SK-N-SH (cell line): ENCODE data around the gene NHLRC3.

Experiments
- CTCF ChIP-seq: fragments of 200-600 bp; sonication (generic); IDR thresholded peaks from 2 replicates; pipeline ENCODE4 v1.6.1; 2017; ENCODE audit warnings: antibody characterized with exemption, mild to moderate bottlenecking, moderate library complexity
- FOSL2 ChIP-seq: IDR thresholded peaks from 2 replicates; pipeline ENCODE4 v1.4.0; 2012; ENCODE audit warnings: low read depth, mild to moderate bottlenecking, moderate library complexity, borderline replicate concordance
- MXI1 ChIP-seq: IDR thresholded peaks from 2 replicates; pipeline ENCODE4 v1.6.1; 2012; ENCODE audit warnings: mild to moderate bottlenecking, low read depth, low read length, improper control_type of control experiment
- RXRA ChIP-seq: IDR thresholded peaks from 2 replicates; pipeline ENCODE4 v1.4.0; 2012; ENCODE audit warnings: low read depth, mild to moderate bottlenecking, borderline replicate concordance
- SIN3A ChIP-seq: IDR thresholded peaks from 2 replicates; pipeline ENCODE4 v1.6.1; 2012; ENCODE audit warnings: low read depth, mild to moderate bottlenecking, low read length, moderate library complexity, borderline replicate concordance
- SMC3 ChIP-seq: IDR thresholded peaks from 2 replicates; pipeline ENCODE4 v1.6.1; 2012; ENCODE audit warnings: low read depth, low read length, improper control_type of control experiment
- TAF1 ChIP-seq: IDR thresholded peaks from 2 replicates; pipeline ENCODE4 v1.6.1; 2012; ENCODE audit warnings: low read depth, mild to moderate bottlenecking, low read length, moderate library complexity, borderline replicate concordance

GRCh38 chr13:39016787-39017186, 21.5 kb upstream of the NHLRC3 start:
- TF ChIP-seq CTCF (peak; percentile 61), MXI1 (no peak), FOSL2 (no peak), SMC3 (peak; percentile 41; the same call in 1 of the 2 replicates), SIN3A (no peak), TAF1 (no peak), RXRA (no peak)
